NT2/D1 (cell line): ENCODE results near the gene TEX14.
"Not testable (repeated sequence)": the region's sequence is repeated elsewhere in the genome, so short reads cannot be mapped to it uniquely, and the experiment has no call there.

Experiments
- DNase-seq: peaks from one replicate; pipeline ENCODE4 v3.0.0-alpha.2; 2011; ENCODE audit warnings: low read depth, low spot score
- H3K27me3 ChIP-seq: 2 replicates; pipeline ENCODE4 v1.6.0; 2011; ENCODE audit warnings: mild to moderate bottlenecking; ENCODE audit not compliant: insufficient read length, insufficient read depth
- H3K36me3 ChIP-seq: 2 replicates; pipeline ENCODE4 v1.6.1; 2011; ENCODE audit warnings: mild to moderate bottlenecking, low read length, mixed read lengths; ENCODE audit not compliant: insufficient read depth, insufficient read length
- H3K4me1 ChIP-seq: 2 replicates; pipeline ENCODE4 v1.5.1; 2011; ENCODE audit not compliant: insufficient read depth, insufficient read length
- H3K4me3 ChIP-seq: 2 replicates; pipeline ENCODE4 v1.5.1; 2011; ENCODE audit warnings: low read depth; ENCODE audit not compliant: insufficient read length
- H3K9ac ChIP-seq: 2 replicates; pipeline ENCODE4 v1.6.0; 2011; ENCODE audit warnings: low read depth; ENCODE audit not compliant: insufficient read length
- H3K9me3 ChIP-seq: 2 replicates; pipeline ENCODE4 v1.5.1; 2011; ENCODE audit warnings: mild to moderate bottlenecking, low read length; ENCODE audit not compliant: insufficient read depth
- SUZ12 ChIP-seq: IDR thresholded peaks from 2 replicates; pipeline ENCODE4 v1.6.1; 2011; ENCODE audit not compliant: insufficient read length, insufficient read depth; ENCODE audit errors: extremely low read depth
- YY1 ChIP-seq: IDR thresholded peaks from 2 replicates; pipeline ENCODE4 v1.6.1; 2011; ENCODE audit not compliant: insufficient read length, insufficient read depth
- ZNF274 ChIP-seq: IDR thresholded peaks from 2 replicates; pipeline ENCODE4 v1.6.1; 2011; ENCODE audit warnings: mild to moderate bottlenecking, low read depth, low read length

Gene TEX14

DNA sequence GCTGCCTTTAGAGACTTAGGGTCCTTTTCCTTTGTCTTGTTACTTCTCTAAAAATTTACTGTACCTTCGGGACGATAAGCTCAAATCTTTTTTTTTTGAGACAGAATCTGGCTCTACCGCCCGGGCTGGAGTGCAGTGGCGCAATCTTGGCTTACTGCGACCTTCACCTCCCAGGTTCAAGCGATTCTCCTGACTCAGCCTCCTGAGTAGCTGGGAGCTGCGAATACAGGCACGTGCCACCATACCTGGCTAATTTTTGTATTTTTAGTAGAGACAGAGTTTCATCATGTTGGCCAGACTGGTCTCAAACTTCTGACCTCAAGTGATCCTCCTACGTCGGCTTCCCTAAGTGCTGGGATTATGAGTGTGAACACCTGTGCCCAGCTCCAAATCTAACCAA lies 7.9 kb upstream of the TEX14 start:
- no peaks in the 10 kb centered on the region for H3K27me3 ChIP-seq
- H3K4me1 ChIP-seq, result no peaks in the 10 kb centered on the region
- peaks cover 47% of the 10 kb centered on the region for H3K36me3 ChIP-seq
- no peak for DNase-seq
- no peak overlapping the region for H3K9ac ChIP-seq
- H3K4me3 ChIP-seq, result no peak overlapping the region
- no peaks in the 10 kb centered on the region for H3K9me3 ChIP-seq
- TF ChIP-seq YY1 (no peak), ZNF274 (no peak), SUZ12 (no peak)

DNA sequence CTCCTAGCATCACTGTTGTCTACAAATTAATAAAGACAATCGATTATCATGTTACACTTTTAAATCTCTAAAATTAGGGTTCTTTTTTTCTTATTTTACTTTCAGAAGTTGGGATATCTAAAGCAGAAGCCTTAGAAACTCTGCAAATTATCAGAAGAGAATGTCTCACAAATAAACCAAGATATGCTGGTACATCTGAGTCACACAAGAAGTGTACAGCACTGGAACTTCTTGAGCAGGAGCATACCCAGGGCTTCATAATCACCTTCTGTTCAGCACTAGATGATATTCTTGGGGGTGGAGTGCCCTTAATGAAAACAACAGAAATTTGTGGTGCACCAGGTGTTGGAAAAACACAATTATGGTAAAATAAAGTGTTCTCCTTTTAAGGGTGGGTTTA lies 3.0 kb upstream of the TEX14 start:
- Histone ChIP-seq H3K36me3 (peaks cover 23% of the 10 kb centered on the region), H3K4me1 (peaks cover 4% of the 10 kb centered on the region), H3K9ac (no peak overlapping the region), H3K4me3 (no peak overlapping the region), H3K9me3 (no peaks in the 10 kb centered on the region), H3K27me3 (no peaks in the 10 kb centered on the region)
- no peak for DNase-seq
- TF ChIP-seq ZNF274, result no peak
- TF ChIP-seq SUZ12, result no peak
- TF ChIP-seq YY1, result no peak

DNA sequence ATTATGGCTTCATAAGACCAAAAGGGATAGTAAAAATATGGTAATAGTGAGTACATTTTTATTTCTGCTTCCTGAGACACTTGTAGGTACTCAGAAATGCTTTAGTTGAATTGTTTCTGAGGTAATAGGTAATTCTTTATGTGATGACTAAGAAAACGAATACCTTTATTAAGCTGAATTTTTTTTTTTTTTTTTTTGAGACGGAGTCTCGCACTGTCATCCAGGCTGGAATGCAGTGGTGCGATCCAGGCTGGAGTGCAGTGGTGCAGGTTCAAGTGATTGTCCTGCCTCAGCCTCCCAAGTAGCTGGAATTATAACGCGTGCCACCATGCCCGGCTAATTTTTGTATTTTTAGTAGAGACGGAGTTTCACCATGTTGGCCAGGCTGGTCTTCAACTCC lies 2.5 kb upstream of the TEX14 start:
- Histone ChIP-seq H3K27me3 (no peaks in the 10 kb centered on the region), H3K4me1 (peaks cover 4% of the 10 kb centered on the region), H3K9ac (no peak overlapping the region), H3K9me3 (no peaks in the 10 kb centered on the region), H3K36me3 (peaks cover 18% of the 10 kb centered on the region), H3K4me3 (no peak overlapping the region)
- no peak for DNase-seq
- no peak for TF ChIP-seq ZNF274
- TF ChIP-seq YY1, result no peak
- no peak for TF ChIP-seq SUZ12

DNA sequence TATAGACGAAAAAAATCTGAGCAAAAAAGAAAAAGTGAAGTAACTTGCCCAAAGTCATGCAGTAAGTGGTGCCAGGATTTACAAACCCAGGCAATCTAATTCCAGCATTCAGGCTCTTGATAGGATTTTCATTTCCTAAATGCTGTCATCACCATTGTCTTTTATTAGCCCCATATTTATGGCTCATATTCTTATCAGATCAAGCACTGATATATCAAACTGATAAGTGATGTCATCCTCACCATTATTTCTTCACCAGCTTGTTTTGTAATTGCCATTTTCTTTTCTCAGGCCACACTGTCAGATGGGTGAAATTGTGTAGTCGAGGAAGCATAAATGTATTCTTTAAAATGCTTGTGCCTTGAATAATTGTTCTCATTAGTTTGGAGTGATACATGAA lies 1.9 kb upstream of the TEX14 start:
- H3K27me3 ChIP-seq, result no peaks in the 10 kb centered on the region
- H3K4me1 ChIP-seq, result peaks cover 4% of the 10 kb centered on the region
- no peaks in the 10 kb centered on the region for H3K9me3 ChIP-seq
- TF ChIP-seq ZNF274, result no peak
- TF ChIP-seq SUZ12, result no peak
- no peak for TF ChIP-seq YY1
- no peak for DNase-seq
- H3K9ac ChIP-seq, result no peak overlapping the region
- no peak overlapping the region for H3K4me3 ChIP-seq
- H3K36me3 ChIP-seq, result peaks cover 17% of the 10 kb centered on the region

DNA sequence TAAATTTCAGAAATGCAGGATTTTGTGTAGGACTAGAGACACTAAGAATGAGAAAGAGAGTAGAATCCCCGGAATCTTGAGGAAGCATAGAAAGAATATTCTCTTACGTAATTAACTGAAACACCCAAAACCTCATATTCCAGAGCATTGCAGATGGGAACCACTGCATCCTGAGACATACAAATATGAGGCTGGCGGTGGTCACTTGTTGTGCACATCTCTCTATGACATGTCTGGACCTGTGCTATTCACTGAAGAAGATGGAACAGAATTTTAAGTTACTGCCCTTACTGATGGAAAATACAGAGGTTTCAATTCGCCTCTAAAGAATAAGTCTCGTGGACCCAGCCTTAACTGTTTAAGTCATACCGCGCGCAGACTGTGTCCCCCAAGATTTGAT lies 1.4 kb upstream of the TEX14 start:
- no peaks in the 10 kb centered on the region for H3K9me3 ChIP-seq
- H3K4me1 ChIP-seq, result peaks cover 4% of the 10 kb centered on the region
- peak overlapping the region; percentile 57 for H3K4me3 ChIP-seq
- no peak for TF ChIP-seq YY1
- no peak for TF ChIP-seq ZNF274
- TF ChIP-seq SUZ12, result no peak
- no peaks in the 10 kb centered on the region for H3K27me3 ChIP-seq
- DNase-seq, result no peak
- peak overlapping the region; percentile 77 for H3K9ac ChIP-seq
- H3K36me3 ChIP-seq, result peaks cover 17% of the 10 kb centered on the region

DNA sequence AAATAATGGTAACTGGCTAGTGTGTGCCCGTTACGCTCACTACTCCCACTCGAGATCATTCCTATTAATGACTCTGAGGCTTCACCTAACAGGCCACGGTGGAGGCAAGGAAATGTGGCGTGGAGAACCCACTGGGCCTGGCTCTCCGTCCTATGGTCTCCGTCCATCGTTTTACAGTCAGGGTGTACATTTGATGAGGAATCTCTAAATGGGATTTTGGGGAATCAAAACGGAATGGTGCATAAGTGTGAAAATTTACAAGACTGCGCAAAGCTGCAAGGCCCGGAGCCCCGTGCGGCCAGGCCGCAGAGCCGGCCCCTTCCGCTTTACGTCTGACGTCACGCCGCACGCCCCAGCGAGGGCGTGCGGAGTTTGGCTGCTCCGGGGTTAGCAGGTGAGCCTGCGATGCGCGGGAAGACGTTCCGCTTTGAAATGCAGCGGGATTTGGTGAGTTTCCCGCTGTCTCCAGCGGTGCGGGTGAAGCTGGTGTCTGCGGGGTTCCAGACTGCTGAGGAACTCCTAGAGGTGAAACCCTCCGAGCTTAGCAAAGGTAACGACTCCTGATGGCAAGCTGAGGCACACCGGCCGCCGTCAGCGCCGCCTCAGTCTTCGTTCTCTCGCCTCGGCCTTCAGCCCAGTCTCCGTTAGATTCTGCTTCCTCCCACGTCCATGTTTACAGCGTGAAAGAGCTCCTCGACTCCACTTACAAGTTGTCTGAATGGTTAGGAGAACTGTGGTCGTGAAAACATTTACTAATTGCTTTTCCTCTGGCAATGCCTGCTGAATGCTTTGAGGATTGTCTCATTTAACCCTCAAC lies 602 bp upstream of the TEX14 start, which contains the start of gene RAD51C:
Gene RAD51C (plus strand): TSS at position 364 of the 817 bp plus-strand sequence. CDS start 42 bp downstream, at position 406.
- H3K9me3 ChIP-seq, result no peaks in the 10 kb centered on the region
- peak within 1 kb of the TSS; percentile 77 for H3K9ac ChIP-seq
- peaks cover 17% of the 10 kb centered on the region for H3K36me3 ChIP-seq
- peak; percentile 40 for DNase-seq
- H3K4me1 ChIP-seq, result peaks cover 4% of the 10 kb centered on the region
- TF ChIP-seq SUZ12, result no peak
- TF ChIP-seq ZNF274, result no peak
- no peak for TF ChIP-seq YY1
- H3K27me3 ChIP-seq, result no peaks in the 10 kb centered on the region
- H3K4me3 ChIP-seq, result peak within 1 kb of the TSS; percentile 57

DNA sequence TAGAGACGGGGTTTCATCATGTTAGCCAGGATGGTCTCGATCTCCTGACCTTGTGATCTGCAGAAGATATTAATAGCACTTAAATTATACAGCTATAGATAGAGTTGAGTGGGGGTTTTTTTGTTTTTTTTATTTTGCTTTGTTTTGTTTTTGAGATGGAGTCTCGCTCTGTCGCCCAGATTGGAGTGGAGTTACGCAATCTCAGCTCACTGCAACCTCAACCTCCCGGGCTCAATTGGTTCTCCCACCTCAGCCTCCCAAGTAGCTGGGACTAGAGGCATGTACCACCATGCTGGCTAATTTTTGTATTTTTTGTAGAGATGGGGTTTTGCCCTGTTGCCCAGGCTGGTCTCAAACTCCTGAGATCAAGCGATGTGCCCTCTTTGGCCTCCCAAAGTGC lies 1.8 kb downstream of the TEX14 start:
- not testable (repeated sequence) for H3K27me3 ChIP-seq, DNase-seq, H3K4me1 ChIP-seq, H3K4me3 ChIP-seq, H3K9ac ChIP-seq, H3K9me3 ChIP-seq, H3K36me3 ChIP-seq

DNA sequence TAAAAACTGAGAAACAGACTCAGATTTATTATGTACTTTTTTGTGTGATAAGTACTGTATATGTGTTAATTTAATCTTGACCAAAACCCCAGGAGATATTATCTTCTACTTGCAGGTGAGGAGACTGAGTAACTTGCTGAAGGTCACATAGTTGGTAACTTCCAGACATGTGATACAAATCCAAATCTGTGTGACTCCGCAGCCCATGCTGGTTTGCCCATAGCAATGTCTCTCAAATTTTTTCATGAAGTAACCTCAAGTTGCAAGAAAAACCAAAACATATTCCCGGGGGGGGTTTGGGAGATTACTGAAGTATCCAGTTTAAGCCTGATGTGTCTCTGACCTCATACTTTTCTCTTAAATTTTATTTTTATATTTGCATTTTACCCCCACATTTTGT lies 3.3 kb downstream of the TEX14 start:
- H3K27me3 ChIP-seq, result no peaks in the 10 kb centered on the region
- TF ChIP-seq YY1 (no peak), ZNF274 (no peak), SUZ12 (no peak)
- DNase-seq, result no peak
- H3K36me3 ChIP-seq, result no peaks in the 10 kb centered on the region
- H3K4me1 ChIP-seq, result peaks cover 4% of the 10 kb centered on the region
- H3K9me3 ChIP-seq, result no peaks in the 10 kb centered on the region
- H3K4me3 ChIP-seq, result no peak overlapping the region
- H3K9ac ChIP-seq, result no peak overlapping the region
